Right atrium auricular region (tissue), 2 donors: ENCODE measurements around the gene TEX36. TPM values are rescaled to one million over a fixed set of nuclear protein-coding genes. Genes with fewer than 3 reads are reported as not detected.

Experiments
- DNase-seq: peaks from one replicate; pipeline ENCODE4 v3.0.0-alpha.2; 2019; ENCODE audit warnings: low spot score
- H3K27ac ChIP-seq, 2 donors: fragments of 200-600 bp; sonication (generic); 1 replicate in 1 of 2; 2 replicates in 1 of 2; pipeline ENCODE4 v1.5.1; 2016 to 2019
- H3K27me3 ChIP-seq, 2 donors: fragments of 200-600 bp; sonication (generic); one replicate each; pipeline versions ENCODE4 v1.5.1 to v1.6.0; 2017 to 2019
- H3K36me3 ChIP-seq: fragments of 200-600 bp; sonication (generic); one replicate; pipeline ENCODE4 v1.5.1; 2016
- H3K4me1 ChIP-seq, 2 donors: fragments of 200-600 bp; sonication (generic); one replicate each; pipeline versions ENCODE4 v1.5.1 to v1.6.0; 2017 to 2019
- H3K4me3 ChIP-seq, 2 donors: fragments of 200-600 bp; sonication (generic); 1 replicate in 1 of 2; 2 replicates in 1 of 2; pipeline ENCODE4 v1.5.1; 2017 to 2019; ENCODE audit warnings: mild to moderate bottlenecking in 1 of 2, moderate library complexity in 1 of 2
- H3K9me3 ChIP-seq, 2 donors: fragments of 200-600 bp; sonication (generic); one replicate each; pipeline ENCODE4 v1.5.1; 2019
- CTCF ChIP-seq, 2 donors: fragments of 200-600 bp; sonication (generic); IDR thresholded peaks; one replicate each; pipeline ENCODE4 v1.5.1; 2019; ENCODE audit warnings: antibody characterized with exemption in 2 of 2
- total RNA-seq, 2 donors: library from RNA; depleted of rRNA; stranded (reverse); fragments of >200 nt; gene quantifications; one replicate each; pipeline ENCODE4 v1.1.0, GENCODE V29; 2016

The TEX36 gene
- total RNA-seq, 2 donors from 2014 or later = not detected

GRCh38 chr10:125687507-125688185 is 4.7 kb upstream of the TEX36 start:
- Histone ChIP-seq H3K4me1 (no peaks in the 10 kb centered on the region), H3K27me3 (no peaks in the 10 kb centered on the region)

GRCh38 chr10:125684581-125684980 is 1.6 kb upstream of the TEX36 start:
- H3K4me1 ChIP-seq = no peaks in the 10 kb centered on the region
- DNase-seq = no peak
- no peak overlapping the region for H3K4me3 ChIP-seq
- no peak overlapping the region for H3K27ac ChIP-seq
- no peaks in the 10 kb centered on the region for H3K9me3 ChIP-seq
- no peaks in the 10 kb centered on the region for H3K36me3 ChIP-seq
- H3K27me3 ChIP-seq = no peaks in the 10 kb centered on the region
- no peak for TF ChIP-seq CTCF (IDR thresholded peaks at IDR 0.05)

More at GRCh38 chr10:125687507-125688185, 4.7 kb upstream of the TEX36 start:
- Histone ChIP-seq H3K9me3 (no peaks in the 10 kb centered on the region), H3K4me3 (no peak overlapping the region), H3K27ac (no peak overlapping the region), H3K36me3 (no peaks in the 10 kb centered on the region)
- TF ChIP-seq CTCF (IDR thresholded peaks at IDR 0.05) = no peak
- DNase-seq = no peak

DNA sequence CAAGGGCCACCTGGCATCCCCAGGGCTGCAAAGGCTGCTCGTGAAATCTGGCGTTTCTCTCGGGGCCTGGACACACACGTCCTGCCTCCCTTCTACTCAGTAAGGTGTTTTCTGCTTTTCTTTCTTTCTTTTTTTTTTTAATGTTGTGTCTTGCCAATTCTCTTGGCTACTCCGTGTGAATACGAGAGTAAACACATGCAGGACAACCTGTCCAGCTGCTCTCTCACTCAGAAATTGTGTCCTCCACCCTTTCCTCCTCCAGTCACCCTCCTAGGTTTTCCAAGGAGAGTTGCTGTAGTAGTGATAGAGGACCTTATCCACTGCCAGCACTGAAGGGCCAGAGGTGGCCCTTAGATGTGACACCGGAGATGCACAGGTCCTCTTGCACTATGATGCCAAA is 858 bp upstream of the TEX36 start:
- no peak for TF ChIP-seq CTCF (IDR thresholded peaks at IDR 0.05)
- no peaks in the 10 kb centered on the region for H3K36me3 ChIP-seq
- no peak overlapping the region for H3K4me3 ChIP-seq
- H3K27me3 ChIP-seq = no peaks in the 10 kb centered on the region
- DNase-seq = no peak
- no peak overlapping the region for H3K27ac ChIP-seq
- no peaks in the 10 kb centered on the region for H3K9me3 ChIP-seq
- no peaks in the 10 kb centered on the region for H3K4me1 ChIP-seq

DNA sequence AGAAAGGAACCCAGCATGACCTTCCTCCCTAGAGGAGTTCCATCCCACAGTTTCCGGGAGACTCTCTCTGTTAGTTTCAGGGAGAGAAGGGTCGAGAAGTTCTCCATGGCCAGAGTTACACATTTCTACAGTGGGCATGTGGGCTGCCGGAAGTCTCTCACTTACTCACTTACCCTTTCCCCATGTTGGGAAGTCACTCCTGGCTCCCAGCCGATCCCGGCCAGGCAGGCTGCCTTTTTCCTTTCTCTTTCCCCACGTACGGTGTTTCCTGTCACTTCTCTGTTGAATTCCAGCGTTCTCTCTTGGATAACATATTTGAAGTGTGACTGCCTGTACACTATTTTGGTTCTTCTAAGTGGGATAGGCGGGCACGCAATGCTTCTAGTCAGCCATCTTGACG is 3.5 kb downstream of the TEX36 start:
- Histone ChIP-seq H3K36me3 (no peaks in the 10 kb centered on the region), H3K27ac (no peak overlapping the region), H3K9me3 (peaks cover 0 to 18% of the 10 kb centered on the region in 2 donors), H3K4me3 (no peak overlapping the region), H3K4me1 (no peaks in the 10 kb centered on the region), H3K27me3 (no peaks in the 10 kb centered on the region)
- DNase-seq = no peak
- TF ChIP-seq CTCF (IDR thresholded peaks at IDR 0.05) = no peak

GRCh38 chr10:125672884-125673283 is 10.1 kb downstream of the TEX36 start:
- H3K4me1 ChIP-seq = no peaks in the 10 kb centered on the region
- no peaks in the 10 kb centered on the region for H3K36me3 ChIP-seq
- H3K27ac ChIP-seq = no peak overlapping the region
- DNase-seq = no peak
- H3K9me3 ChIP-seq = peaks cover 0 to 24% of the 10 kb centered on the region in 2 donors
- no peak for TF ChIP-seq CTCF (IDR thresholded peaks at IDR 0.05)
- no peaks in the 10 kb centered on the region for H3K27me3 ChIP-seq
- no peak overlapping the region for H3K4me3 ChIP-seq

DNA sequence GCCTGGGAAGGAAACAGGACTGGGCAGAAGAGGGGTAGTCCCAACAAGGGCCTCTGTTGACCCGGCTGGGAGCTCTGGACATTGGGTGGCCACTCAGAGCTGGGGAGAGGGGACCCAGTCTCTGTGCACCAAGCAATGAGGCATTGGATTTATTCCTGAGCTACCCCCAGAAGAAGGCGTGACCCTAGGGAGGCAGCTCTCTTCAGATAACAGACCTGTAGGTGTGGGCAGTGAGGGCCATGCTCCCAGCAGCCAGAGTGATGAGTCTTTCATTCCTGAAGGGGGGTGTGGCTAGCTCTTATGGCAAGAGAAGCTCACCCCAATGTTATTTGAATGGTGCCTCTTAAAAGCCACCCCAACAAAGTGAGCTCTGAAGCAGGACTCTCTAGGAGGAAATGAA is 20.4 kb downstream of the TEX36 start:
- H3K4me1 ChIP-seq = no peaks in the 10 kb centered on the region
- H3K4me3 ChIP-seq = no peak overlapping the region
- no peak for DNase-seq
- H3K9me3 ChIP-seq = no peaks in the 10 kb centered on the region
- no peak overlapping the region for H3K27ac ChIP-seq
- no peak for TF ChIP-seq CTCF (IDR thresholded peaks at IDR 0.05)
- no peaks in the 10 kb centered on the region for H3K27me3 ChIP-seq
- no peaks in the 10 kb centered on the region for H3K36me3 ChIP-seq
